Left kidney (tissue), 2 donors: Measurements from ENCODE around the gene USP30. TPM values are rescaled to one million over a fixed set of nuclear protein-coding genes. Genes with fewer than 3 reads are reported as not detected.

ENCODE experiments used
- DNase-seq: peaks from one replicate; pipeline ENCODE4 v3.0.0-alpha.2; 2013
- polyA plus RNA-seq: library from polyadenylated mRNA; unstranded; fragments of 120-200 nt; gene quantifications from one replicate; pipeline ENCODE4 v1.2.1, GENCODE V29; 2013; ENCODE audit not compliant: insufficient read length

Gene USP30
- polyA plus RNA-seq, 1 donor = 30.5 TPM

GRCh38 chr12:109097435-109098182 lies 45.2 kb downstream of the USP30 start, which contains the start of gene UNG:
UNG (plus strand) TSS chr12:109097597; CDS start chr12:109097680, 83 bp downstream.
- peak; percentile 95 for DNase-seq

- no peak for DNase-seq
Measured at GRCh38 chr12:109098183-109098604, 45.8 kb downstream of the USP30 start.

GRCh38 chr12:109098651-109099050 lies 46.3 kb downstream of the USP30 start:
- DNase-seq = no peak

- no peak for DNase-seq
Measured at GRCh38 chr12:109099431-109100020, 47.1 kb downstream of the USP30 start.

- DNase-seq = no peak
Measured at GRCh38 chr12:109100741-109101140, 48.4 kb downstream of the USP30 start.

GRCh38 chr12:109102491-109102890 lies 50.1 kb downstream of the USP30 start:
- DNase-seq = no peak

- no peak for DNase-seq
Measured at GRCh38 chr12:109105176-109105575, 52.8 kb downstream of the USP30 start.

- DNase-seq = no peak
Measured at GRCh38 chr12:109109746-109110350, 57.5 kb downstream of the USP30 start.

- peak; percentile 91 for DNase-seq
Measured at GRCh38 chr12:109110988-109111495, 58.7 kb downstream of the USP30 start.

- no peak for DNase-seq
Measured at GRCh38 chr12:109112720-109113465, 60.5 kb downstream of the USP30 start.

GRCh38 chr12:109113661-109114321 lies 61.4 kb downstream of the USP30 start:
- DNase-seq = no peak

GRCh38 chr12:109114644-109115043 lies 62.3 kb downstream of the USP30 start:
- no peak for DNase-seq

- no peak for DNase-seq
Measured at GRCh38 chr12:109115404-109115757, 63.0 kb downstream of the USP30 start.

- no peak for DNase-seq
Measured at GRCh38 chr12:109115758-109116610, 63.6 kb downstream of the USP30 start, which contains the start of gene ACACB. ACACB (plus strand) TSS chr12:109116587; CDS start chr12:109139406, 22,819 bp downstream.

GRCh38 chr12:109116611-109116949 lies 64.2 kb downstream of the USP30 start:
- no peak for DNase-seq

GRCh38 chr12:109120095-109120494 lies 67.7 kb downstream of the USP30 start:
- no peak for DNase-seq

GRCh38 chr12:109120557-109120956 lies 68.2 kb downstream of the USP30 start:
- no peak for DNase-seq

GRCh38 chr12:109121346-109121880 lies 69.0 kb downstream of the USP30 start:
- no peak for DNase-seq

GRCh38 chr12:109124878-109125648 lies 72.7 kb downstream of the USP30 start:
- DNase-seq = no peak

GRCh38 chr12:109125791-109126190 lies 73.4 kb downstream of the USP30 start:
- DNase-seq = no peak
